ENCODE data around the gene FBH1. TPM values are rescaled to one million over a fixed set of nuclear protein-coding genes. Genes with fewer than 3 reads are reported as not detected.
"Not testable (repeated sequence)": the region's sequence is repeated elsewhere in the genome, so short reads cannot be mapped to it uniquely, and the experiment has no call there.

FBH1 gene
- total RNA-seq, 6 experiments from 2014 or later = 60.1 to 69.8 (median 64.2) TPM

DNA sequence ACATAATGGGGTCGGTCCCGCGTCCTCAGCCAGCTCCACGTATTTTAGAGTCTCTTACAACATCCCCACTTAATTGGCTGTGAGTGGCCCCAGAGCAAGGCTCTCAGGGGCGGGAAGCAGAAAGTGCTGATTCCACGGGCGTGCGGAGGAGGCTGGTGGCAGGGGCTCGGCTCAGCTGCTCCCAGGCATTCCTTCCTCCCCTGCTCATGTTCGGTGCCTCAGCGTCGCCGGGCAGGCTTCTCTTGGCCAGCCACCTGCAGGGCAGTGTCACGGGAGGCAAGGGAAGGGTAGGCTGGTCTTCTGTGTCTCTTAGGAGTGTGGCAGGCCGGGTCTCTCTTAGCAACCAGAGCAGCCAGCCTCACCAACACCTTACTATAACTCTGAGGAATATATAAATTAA, 53.5 kb downstream of the FBH1 start:
- TF ChIP-seq, protein P1, sequence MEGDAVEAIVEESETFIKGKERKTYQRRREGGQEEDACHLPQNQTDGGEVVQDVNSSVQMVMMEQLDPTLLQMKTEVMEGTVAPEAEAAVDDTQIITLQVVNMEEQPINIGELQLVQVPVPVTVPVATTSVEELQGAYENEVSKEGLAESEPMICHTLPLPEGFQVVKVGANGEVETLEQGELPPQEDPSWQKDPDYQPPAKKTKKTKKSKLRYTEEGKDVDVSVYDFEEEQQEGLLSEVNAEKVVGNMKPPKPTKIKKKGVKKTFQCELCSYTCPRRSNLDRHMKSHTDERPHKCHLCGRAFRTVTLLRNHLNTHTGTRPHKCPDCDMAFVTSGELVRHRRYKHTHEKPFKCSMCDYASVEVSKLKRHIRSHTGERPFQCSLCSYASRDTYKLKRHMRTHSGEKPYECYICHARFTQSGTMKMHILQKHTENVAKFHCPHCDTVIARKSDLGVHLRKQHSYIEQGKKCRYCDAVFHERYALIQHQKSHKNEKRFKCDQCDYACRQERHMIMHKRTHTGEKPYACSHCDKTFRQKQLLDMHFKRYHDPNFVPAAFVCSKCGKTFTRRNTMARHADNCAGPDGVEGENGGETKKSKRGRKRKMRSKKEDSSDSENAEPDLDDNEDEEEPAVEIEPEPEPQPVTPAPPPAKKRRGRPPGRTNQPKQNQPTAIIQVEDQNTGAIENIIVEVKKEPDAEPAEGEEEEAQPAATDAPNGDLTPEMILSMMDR (IDR thresholded peaks at IDR 0.05) = no peak
- peaks cover 2% of the 10 kb centered on the region for H3K27me3 Mint-ChIP-seq (ENCODE audit: insufficient read depth)
- peak overlapping the region; percentile 100 for H3K27ac Mint-ChIP-seq
- DNase-seq = no peak
- H3K36me3 Mint-ChIP-seq (ENCODE audit: low read depth) = 0 out of 2 replicates have a peak, but pooled peaks cover under 1% of the 10 kb centered on the region
- H3K9me3 Mint-ChIP-seq = no peaks in the 10 kb centered on the region
- H3K4me1 Mint-ChIP-seq (ENCODE audit: low read depth) = peaks cover 41% of the 10 kb centered on the region
- H3K4me3 Mint-ChIP-seq = peak overlapping the region; percentile 67; the same call in 1 of the 2 replicates

DNA sequence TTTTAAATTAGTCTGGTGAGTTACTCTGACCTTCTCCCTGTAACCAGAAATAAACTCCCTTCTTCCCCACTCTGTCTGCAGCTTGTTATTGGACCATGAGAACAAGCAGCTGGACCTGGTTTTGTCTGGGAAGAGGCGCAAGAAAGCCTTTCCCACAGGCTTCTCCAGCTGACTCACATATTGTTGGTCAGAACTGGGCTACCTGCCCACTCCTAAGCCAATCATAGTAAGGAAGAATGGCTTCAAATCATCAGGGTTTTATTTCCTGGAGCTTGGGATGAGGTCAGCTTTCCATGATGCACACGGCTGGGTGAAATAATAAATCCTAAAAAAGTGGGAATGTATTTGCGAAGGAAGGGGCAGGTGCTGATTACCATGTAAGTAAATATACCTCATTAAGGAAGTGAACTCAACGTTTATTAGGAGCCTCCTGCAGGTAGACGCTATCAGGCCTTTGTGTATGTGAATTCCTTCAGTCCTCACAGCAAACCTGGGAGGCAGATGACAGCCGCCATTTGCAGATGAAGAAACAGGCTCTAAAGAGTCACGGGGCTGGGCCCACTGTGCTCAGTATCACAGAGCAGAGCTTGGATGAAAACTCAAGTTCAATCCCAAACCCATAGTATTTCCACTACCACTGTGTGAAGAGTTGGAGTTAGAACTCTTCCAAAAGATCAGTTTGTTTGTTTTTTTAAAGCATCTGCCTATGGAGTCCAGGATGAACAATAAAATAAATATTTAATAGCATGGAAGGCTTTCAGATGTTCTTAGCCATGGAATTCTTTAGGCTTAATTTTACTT, 54.5 kb downstream of the FBH1 start:
- H3K4me3 Mint-ChIP-seq = peak overlapping the region; percentile 83
- peaks cover 2% of the 10 kb centered on the region for H3K27me3 Mint-ChIP-seq (ENCODE audit: insufficient read depth)

DNA sequence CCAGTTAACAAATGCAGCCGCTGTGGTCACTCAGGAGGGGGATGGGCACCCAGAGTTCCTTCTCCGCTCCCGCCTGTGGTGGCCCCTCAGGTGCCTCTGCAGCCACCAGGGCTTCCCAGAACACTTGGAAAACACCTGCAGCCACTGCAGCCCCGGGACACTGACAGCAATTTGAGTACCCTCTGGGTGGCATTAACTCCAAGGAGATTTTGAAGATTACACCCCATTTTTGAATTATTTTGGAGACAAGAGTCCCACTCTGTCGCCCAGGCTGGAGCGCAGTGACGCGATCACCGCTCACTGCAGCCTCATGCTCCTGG, 55.1 kb downstream of the FBH1 start:
- peaks cover 52% of the 10 kb centered on the region for H3K4me1 Mint-ChIP-seq (ENCODE audit: low read depth)
- H3K27ac Mint-ChIP-seq = peak overlapping the region; percentile 100
- H3K4me3 Mint-ChIP-seq = peak overlapping the region; percentile 83

More for the DNA sequence above, 54.5 kb downstream of the FBH1 start:
- TF ChIP-seq, protein P1 (IDR thresholded peaks at IDR 0.05) = no peak
- Mint-ChIP-seq H3K4me1 (ENCODE audit: low read depth) (peaks cover 46% of the 10 kb centered on the region), H3K27ac (peak overlapping the region; percentile 100), H3K36me3 (ENCODE audit: low read depth) (no peaks in the 10 kb centered on the region), H3K9me3 (no peaks in the 10 kb centered on the region)
- DNase-seq = peak; percentile 99

DNA sequence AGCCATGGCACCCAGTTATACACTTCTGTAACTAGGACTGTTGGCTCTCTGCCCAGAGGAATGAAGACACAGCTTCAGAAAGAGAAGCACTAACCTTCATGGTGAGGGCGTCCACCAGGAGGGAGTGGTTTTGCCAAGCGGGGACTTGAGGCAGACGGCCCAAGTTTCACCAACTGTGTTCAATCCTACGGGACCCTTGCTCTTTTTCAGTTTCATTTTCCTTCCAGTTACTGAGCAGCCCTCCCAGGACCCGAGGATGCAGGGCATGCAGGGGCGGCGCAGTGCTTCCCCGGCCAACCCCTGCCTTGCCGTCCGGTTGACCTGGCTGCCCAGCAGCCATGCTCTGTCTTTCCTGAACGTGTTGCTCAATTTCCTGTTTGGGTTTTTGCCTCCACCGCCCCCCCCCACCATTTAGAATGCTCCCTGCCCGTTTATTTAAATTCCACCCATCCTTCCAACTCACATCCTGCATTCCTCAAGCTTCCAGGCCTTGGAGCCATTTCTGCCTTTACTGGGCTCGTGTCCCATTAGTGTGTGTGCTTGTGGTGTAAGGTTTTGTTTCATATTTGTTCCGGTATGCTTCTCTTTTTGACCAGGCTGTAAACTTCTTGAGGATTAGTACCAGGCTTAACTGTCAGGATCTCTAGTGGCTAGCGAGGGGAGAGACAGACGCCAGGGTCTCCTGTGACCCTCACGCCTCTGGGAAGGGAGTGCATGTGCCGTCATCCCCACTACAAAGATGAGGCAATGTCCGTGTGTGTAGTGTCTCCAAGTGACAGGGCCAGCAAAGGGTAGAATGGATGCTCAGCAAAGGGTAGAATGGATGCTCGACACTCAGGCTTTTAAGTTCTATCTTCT, 55.7 kb downstream of the FBH1 start:
- H3K27me3 Mint-ChIP-seq (ENCODE audit: insufficient read depth) = peaks cover 2% of the 10 kb centered on the region
- H3K4me1 Mint-ChIP-seq (ENCODE audit: low read depth) = peaks cover 58% of the 10 kb centered on the region
- TF ChIP-seq, protein P1 (IDR thresholded peaks at IDR 0.05) = no peak
- no peaks in the 10 kb centered on the region for H3K9me3 Mint-ChIP-seq
- no peaks in the 10 kb centered on the region for H3K36me3 Mint-ChIP-seq (ENCODE audit: low read depth)
- peak; percentile 86 for DNase-seq
- peak overlapping the region; percentile 83 for H3K4me3 Mint-ChIP-seq
- H3K27ac Mint-ChIP-seq = peak overlapping the region; percentile 100

More for the DNA sequence above, 55.1 kb downstream of the FBH1 start:
- DNase-seq = no peak
- Mint-ChIP-seq H3K9me3 (no peaks in the 10 kb centered on the region), H3K27me3 (ENCODE audit: insufficient read depth) (peaks cover 2% of the 10 kb centered on the region), H3K36me3 (ENCODE audit: low read depth) (no peaks in the 10 kb centered on the region)
- TF ChIP-seq, protein P1 (IDR thresholded peaks at IDR 0.05) = no peak

DNA sequence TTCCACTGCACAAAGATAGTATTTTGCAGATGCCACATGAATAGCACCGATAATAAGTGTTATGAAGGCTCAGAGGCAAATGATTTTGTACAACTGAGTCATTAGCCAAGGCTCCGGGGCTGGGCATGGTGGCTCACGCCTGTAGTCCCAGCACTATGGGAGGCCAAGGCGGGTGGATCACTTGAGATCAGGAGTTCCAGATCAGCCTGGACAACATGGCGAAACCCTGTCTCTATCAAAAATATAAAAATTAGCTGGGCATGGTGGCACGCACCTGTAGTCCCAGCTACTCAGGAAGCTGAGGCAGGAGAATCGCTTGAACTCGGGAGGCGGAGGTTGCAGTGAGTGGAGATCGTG, 56.4 kb downstream of the FBH1 start:
- H3K4me3 Mint-ChIP-seq = peak overlapping the region; percentile 83

DNA sequence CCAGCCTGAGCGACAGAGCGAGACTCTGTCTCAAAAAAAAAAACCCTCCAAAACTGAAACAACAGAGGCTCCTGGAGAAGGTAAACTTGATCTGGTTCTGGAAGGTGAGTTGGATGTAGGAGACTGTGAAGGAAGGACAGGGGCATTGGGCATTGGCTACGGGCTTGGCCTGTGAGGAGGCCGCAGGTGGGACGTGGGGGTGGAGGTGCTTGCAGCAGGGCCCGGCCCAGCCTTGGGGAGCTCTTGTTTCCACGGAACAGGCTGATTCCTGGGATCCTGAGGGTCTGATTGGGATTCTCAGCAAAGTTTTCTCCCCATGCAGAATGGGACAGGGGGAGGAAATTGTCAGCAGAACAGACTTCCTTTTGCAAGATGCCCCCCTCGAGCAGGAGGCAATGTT, 56.7 kb downstream of the FBH1 start:
- DNase-seq = no peak
- peaks cover 66% of the 10 kb centered on the region for H3K4me1 Mint-ChIP-seq (ENCODE audit: low read depth)
- TF ChIP-seq, protein P1 (IDR thresholded peaks at IDR 0.05) = no peak
- no peaks in the 10 kb centered on the region for H3K9me3 Mint-ChIP-seq
- H3K27ac Mint-ChIP-seq = peak overlapping the region; percentile 100
- no peaks in the 10 kb centered on the region for H3K36me3 Mint-ChIP-seq (ENCODE audit: low read depth)
- no peak overlapping the region for H3K4me3 Mint-ChIP-seq
- H3K27me3 Mint-ChIP-seq (ENCODE audit: insufficient read depth) = peaks cover 2% of the 10 kb centered on the region; the same call in 1 of the 2 replicates

More for the DNA sequence above, 56.4 kb downstream of the FBH1 start:
- H3K9me3 Mint-ChIP-seq; H3K36me3 Mint-ChIP-seq (ENCODE audit: low read depth); DNase-seq; H3K27me3 Mint-ChIP-seq (ENCODE audit: insufficient read depth): not testable (repeated sequence)
- Mint-ChIP-seq H3K4me1 (ENCODE audit: low read depth) (peaks cover 62% of the 10 kb centered on the region), H3K27ac (peak overlapping the region; percentile 100)

All from HFFc6 (cell line).